Adrenal gland (tissue), 5 donors: Measurements from ENCODE around the gene D2HGDH.

Source experiments
- POLR2A ChIP-seq, 2 donors: fragments of 450-650 bp; IDR thresholded peaks; one replicate each; pipeline ENCODE4 v1.6.1; 2017; ENCODE audit warnings: antibody characterized with exemption in 2 of 2, mild to moderate bottlenecking in 2 of 2, moderate library complexity in 1 of 2
- TF ChIP-seq, protein P1 (sequence below), 6 experiments: fragments of 450-650 bp in 4 of 6; fragments of 200-600 bp in 2 of 6; sonication (generic) in 1 of 6; IDR thresholded peaks; 1 replicate in 5 of 6; 2 replicates in 1 of 6; pipeline versions ENCODE4 v1.5.1 to v1.8.0; 2016 to 2021; ENCODE audit warnings: antibody characterized with exemption in 6 of 6, mild to moderate bottlenecking in 2 of 6, moderate library complexity in 1 of 6
- donor health status: DM: no; HTN: no; CAD: no.

DNA sequence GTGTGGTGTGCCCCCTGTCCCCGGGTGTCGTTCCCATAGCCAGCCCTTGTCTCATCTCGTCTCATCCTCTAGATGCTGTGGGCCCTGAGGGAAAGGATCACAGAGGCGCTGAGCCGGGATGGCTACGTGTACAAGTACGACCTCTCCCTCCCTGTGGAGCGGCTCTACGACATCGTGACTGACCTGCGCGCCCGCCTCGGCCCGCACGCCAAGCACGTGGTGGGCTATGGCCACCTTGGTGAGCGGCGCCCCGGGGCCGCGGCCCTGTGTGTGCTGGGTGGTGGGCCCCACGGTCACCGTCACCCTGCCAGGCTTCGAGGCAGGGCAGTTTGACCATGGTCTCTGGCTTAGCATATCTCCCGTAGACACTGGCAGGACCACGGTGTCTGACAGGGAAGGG lies 21.3 kb downstream of the D2HGDH start:
- TF ChIP-seq, protein P1, sequence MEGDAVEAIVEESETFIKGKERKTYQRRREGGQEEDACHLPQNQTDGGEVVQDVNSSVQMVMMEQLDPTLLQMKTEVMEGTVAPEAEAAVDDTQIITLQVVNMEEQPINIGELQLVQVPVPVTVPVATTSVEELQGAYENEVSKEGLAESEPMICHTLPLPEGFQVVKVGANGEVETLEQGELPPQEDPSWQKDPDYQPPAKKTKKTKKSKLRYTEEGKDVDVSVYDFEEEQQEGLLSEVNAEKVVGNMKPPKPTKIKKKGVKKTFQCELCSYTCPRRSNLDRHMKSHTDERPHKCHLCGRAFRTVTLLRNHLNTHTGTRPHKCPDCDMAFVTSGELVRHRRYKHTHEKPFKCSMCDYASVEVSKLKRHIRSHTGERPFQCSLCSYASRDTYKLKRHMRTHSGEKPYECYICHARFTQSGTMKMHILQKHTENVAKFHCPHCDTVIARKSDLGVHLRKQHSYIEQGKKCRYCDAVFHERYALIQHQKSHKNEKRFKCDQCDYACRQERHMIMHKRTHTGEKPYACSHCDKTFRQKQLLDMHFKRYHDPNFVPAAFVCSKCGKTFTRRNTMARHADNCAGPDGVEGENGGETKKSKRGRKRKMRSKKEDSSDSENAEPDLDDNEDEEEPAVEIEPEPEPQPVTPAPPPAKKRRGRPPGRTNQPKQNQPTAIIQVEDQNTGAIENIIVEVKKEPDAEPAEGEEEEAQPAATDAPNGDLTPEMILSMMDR (IDR thresholded peaks at IDR 0.05), result no peak
- no peak for TF ChIP-seq POLR2A (IDR thresholded peaks at IDR 0.05)
